Fibroblast of skin of right quadriceps (primary cell): ENCODE data around the gene LAMB4.
A peak's percentile ranks its signal among the peaks of the same experiment; 100 is the strongest.

Experiments used
- DNase-seq: peaks from one replicate; pipeline ENCODE4 v3.0.0-alpha.2; 2013

The LAMB4 gene

DNA sequence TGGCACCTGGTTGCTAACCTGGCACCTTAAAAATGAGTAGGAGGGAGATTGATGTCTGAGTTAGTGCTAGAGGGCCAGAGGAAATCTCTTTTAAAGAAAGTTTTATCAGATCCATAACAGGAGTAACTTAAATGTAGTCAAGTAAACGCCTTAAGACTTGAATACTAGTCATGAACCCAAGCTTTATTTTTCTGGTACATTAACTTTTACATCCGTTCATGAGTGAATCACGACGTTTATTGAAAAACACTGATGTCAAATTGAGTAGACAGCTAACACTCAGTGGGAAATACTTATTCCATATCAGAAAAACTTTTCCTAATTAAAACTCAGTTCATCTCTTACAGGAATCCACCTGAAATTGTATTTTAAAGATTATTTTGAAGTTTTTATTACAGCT is 120.3 kb downstream of the LAMB4 start:
- no peak for DNase-seq

DNA sequence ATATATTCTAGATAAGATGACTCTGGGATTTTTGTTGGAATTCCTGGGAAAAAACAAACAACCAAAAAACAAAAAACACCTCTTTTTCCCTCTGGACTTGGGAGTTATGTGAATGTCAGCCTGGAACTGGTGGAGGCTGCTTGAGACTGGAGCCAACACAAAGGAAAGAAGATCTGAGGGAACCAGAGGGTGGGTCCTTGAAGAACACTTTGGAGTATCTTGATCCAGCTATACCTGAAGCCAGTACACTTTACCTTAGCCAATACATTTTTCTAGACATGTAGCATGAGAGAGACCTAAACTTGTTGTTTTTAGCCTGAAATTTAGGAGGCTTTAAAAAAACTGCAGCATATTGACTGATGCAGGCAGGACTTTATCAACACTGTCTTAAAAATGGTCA is 121.3 kb downstream of the LAMB4 start:
- DNase-seq = no peak

DNA sequence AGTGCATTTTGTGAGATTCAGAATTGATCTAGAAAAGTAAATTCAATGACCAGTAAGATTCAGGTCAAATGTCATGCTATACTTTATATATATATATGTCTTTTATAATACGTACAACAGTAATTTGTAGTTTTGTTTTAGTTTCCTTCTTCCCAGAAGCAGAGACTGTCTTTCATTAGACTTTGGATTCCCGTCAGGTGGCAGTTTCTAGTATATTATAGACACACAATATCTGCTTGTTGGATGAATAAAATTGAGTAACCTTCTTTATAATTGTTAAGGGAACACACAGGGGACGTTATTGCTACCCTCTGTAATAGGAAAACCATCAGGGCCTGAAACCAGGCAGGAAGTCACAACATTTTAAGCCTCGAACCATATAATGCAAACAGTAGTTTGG is 121.9 kb downstream of the LAMB4 start:
- no peak for DNase-seq

DNA sequence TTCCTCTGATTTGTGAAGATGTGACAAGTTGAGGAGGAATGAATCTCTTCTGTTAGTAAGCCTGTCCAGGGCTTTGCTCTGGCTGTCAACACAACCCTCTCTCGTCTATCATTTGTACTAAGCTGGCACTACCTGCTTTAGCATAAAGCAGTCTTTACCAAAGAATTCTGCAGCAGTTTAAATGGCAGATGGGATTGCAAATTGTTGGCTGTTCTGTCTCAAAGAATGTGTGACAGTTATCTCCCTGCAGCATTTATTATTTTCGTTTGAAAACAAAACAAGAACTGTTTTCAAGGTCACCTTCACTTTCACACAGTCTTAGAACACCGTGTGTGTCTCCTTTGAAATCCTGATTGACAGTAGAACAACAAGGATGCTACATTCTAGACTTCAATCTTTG is 122.4 kb downstream of the LAMB4 start:
- no peak for DNase-seq

DNA sequence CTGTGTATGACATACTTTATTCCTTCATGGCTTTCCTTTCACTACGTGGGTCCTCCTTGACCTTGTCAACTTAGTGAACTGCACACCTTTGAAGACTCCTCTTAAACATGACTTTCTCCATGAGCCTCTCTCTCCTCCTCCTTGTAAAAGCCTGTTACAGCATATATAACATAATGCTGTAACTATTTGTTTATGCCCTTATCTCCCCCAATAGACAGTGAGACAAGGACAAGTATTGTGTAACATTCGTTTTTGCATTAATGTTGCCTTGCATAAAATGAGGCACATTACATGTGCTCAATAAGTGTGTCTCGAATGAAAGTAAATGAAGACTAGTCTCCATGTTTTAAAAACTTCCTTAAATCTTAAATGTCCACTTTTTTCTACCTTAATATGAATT is 122.9 kb downstream of the LAMB4 start:
- no peak for DNase-seq

DNA sequence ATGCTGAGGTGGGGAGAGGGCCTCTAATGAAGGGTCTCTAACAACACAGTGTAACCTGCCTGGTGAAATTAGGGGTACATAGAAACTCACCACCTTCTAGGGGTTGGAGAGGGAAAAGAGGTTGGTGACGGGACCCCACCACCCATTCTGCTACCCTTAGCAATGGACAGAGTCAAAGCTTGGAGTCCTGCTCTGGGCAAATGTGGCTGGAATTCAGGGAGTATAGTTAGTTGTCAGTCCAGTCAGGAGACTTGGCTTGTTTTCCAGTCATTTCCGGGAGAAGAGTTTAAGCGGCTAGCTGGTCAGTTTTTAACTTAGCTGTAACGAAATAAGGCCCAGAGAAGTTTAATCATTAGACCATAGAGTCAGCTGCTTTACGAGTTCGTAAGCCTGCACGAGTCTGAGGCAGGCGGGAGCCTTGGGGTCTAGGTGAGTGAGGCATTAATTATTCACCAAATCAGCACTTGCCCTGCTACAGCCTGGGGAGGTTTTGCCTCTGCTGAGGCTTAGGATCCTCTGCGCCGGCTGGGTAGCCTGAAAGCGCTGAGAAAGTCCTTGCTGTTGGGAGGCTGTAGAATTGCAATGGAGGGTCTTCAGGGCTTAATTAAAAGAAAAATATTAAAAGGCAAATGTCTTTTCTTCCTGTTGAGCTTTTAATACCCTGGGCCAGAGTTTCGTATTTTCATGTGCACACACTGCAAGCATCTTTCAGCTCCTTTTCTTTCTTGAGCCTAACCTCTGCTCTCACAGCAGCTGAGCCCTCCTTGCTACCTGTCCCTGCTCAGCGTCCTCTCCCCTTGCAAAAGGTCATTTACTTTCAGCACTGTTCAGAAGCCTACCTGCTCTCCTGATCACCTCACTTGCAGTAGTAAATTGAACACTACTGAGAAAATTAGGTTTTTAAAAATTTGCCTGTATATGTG is 125.7 kb downstream of the LAMB4 start:
- DNase-seq = no peak

DNA sequence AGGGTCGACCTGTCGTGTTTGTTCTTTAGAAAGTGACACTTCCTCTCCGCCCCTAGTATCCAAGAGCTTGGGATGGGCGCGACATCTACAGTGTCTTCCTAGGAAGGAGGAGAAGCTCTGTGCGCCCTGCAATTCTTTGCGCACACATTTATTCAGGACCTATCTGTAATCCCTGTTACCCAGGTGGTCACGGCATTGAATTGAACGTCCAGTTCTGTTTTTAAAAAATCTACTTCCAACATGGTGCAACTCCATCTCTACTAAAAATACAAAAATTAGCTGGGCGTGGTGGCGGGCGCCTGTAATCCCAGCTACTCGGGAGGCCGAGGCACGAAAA is 126.6 kb downstream of the LAMB4 start:
- DNase-seq = no peak

DNA sequence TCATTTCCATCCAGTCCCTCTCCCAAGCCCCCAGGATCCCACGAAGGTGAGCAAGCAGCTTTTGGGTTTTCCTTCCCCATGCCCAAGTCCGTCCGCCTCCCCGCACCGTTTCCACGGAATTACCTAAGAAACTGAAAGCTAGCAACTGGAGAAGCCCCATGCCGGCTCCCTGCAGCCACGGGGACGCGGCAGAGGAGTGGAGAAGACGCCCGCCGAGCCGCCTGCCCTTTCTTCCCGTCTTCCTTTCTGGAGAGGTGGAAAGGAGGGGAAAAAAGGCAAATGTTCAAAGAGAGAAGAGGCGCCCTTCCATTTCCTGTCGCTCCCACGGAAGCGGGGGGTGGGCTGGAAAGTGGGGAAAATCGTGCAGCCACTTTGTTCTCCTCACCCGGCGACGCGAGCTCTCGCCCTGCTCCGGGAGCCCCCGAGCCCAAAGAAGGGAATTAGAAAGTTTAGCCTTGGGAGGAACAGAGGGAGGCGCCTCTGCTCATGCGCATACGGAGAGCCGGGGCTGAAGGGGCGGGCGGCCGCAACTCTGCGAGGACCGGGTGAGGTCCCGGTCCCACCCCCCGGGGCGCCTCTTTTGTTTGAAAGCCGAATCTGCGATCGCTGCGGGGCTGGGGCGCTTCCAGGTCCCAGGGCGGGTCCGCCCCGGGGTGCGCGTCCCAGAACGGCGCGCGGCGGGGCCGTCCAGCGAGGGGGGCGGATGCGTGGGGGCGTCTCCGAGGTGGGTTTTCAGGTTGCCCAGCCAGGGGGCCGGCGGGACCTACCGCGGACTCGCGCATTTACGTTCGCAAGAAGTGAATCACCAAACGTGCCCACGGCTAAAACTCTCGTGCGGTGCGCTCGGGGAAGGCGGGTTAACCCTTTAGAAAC is 127.2 kb downstream of the LAMB4 start, which contains the start of gene LAMB1:
TSS of gene LAMB1 (minus strand) at position 436 of the 873 bp plus-strand sequence. CDS start at position 160, 276 bp downstream.
- DNase-seq = peak; percentile 85

DNA sequence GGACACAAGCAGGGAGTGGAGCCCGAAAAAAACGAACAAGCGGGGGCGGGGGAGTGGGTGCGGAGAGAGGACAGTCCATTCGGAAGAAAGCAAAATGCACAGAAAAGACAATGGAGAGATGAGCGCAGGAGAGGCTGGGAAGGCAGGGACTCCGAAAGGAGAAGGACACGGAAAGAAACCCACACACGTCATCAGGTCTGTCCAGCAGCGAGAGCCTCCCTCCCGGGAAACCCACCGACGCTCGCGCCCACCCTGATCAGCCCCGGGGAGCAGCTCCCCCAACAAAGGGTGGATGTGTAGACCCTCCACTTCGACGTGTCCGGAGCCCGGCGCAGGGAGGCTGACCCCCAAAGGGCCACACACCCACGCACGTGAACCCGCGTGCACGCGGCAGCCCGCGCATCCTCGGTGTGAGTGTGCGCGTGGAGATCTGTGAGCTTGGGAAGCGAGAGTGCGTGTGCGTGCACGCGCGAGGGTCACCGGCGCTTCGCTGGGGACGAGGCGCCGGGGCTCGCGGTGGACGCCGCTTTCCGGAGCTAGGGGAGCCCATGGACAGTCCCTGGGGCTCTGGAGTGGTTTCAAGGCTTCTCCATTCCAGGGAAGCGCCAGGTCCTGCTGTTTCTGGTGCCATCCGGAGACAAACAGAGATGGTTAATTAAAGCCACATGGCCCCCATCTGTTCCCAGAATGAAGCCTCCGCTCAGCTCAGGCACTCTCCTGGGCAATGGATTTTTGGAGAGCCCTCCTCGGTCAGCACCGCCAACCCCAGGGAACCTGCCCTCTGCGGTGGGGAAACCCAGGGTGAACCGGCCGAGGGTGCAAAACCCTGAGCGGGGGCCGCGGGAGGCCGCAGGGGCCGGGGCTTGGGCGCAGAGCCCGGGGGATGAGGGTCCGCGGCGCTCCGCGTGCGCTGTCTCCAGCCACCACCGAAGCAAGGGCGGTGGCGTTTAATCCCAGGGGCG is 128.1 kb downstream of the LAMB4 start:
- DNase-seq = peak; percentile 72

DNA sequence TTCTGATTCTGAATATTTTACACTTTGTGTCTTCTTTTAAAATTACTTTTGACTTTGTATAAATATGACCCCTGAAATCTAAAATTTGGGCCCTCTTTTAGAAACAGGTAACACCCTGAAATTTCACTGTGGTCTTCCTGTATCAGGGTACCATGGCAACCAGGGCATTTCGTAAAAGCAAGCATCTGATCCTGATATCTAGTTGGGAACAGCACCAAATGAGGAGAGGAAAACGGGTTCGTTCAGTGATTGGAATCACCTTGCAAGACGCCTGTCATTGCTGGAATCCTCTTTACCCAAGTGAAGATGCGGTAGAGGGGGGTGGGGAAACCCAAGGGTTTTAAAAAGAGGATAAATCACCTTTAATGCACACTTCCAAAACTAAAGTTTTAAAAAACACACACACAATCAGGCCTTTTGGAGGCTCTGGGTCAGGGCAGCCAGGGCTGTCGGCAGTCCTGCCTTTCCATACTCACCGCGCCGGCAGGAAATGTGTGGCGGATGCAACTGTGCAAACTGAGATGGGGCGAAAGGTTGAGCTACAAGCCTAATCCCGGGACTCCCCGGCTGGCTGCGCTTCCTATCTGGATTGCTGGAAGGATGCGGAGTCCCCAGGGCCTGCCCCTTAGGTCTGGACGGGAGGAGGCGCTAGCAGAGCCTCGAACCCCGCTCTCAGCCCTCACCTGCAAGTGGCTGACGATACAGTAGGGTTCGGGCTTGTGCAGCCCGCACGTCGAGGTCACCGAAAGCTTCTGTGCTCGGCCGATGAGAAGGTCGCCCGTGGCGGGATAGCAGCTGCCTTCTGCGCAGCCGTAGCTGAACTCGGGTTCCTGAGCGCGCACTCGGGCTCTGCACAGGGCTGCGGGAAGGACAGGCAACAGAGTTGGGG is 129.0 kb downstream of the LAMB4 start:
- peak; percentile 55 for DNase-seq

DNA sequence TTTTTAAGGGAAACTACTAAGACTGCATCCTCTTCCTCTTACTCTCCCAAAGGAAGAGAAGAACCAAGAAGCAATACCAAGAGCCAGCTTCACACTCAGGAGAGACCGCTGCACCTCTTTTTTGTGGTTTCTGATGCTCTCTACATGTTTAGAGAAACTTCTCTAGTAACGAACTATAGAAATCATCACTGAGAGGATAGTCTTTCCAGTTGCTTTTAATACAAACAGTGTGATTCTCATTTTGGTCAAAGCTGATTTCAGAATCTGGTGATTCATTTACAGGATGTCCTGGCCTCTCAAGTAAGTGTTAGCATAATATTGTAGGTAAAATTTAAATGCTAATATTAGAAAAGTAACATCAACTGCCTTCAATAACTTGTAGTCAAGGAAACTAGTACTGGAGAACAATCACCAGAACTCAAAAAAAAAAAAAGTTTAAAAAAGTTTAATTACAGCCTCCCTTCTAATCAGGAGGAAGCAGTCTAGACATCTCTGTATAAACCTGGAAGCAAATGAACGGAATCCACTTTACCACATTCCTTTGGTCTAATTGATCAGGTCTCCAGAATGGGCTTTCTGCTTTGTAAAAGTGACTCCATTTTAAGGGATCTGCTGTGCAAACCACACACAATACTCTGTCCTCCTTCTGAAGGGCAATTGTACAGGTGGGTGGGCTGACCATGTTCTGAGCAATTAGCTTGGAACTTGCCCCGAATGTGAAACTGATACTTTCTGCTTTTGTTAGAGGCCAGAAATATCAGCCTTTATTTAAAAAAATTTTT is 130.2 kb downstream of the LAMB4 start:
- DNase-seq = peak; percentile 58

DNA sequence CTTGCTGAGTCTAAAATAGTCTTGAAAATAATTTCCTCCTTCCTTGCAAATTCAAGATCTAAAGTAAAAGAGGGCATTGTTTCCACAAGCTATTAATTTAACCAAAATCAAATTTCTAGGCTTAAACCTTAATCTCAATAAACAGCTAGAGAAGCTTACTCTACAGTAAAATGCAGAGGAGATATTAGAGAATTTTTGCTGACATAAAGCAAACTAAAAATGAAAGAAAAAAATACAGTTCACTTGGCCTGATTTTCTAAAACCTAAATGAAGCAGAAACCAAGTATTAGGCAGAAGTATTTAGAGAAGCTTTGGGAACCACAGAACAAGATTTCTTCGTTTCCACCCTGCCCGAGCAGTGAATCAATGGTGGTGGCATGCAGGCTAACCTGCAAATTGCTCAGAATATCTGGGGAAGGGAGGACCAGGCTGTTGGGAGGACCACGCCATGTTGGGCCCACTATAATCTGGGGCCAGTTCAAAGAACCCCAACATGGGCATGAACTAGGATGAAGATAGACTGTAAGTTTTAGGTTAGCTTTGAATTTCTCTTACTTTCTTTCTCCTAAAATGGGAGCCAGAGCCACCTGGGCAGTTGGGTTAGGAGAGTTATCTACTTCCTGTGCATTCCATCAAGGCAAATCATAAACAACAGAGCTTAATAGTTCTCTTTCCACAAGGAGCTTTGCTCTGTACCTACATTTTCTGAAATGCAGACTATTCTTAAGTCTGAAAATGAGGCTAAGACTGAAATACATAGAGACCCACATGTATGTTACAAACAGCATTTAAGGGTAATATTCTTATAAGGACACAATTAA is 131.3 kb downstream of the LAMB4 start:
- DNase-seq = no peak

DNA sequence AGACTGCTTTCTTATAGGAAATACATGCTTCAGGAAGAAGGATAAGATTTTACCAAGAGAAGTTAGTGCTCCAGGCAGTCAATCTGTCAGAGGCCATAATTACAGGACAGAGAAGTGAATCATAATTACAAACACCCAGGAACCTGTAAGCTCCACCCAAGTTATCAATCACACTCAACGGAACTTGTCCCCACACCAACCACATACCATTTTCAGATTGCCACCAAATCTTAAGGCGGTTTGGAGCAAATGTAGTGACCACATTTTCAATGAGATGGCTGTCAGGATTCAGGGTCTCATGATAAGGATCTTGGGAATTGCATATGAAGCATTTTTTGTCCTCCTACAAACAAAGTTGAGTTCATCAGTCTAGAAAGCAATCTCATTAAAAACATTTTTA is 132.0 kb downstream of the LAMB4 start:
- peak; percentile 52 for DNase-seq

DNA sequence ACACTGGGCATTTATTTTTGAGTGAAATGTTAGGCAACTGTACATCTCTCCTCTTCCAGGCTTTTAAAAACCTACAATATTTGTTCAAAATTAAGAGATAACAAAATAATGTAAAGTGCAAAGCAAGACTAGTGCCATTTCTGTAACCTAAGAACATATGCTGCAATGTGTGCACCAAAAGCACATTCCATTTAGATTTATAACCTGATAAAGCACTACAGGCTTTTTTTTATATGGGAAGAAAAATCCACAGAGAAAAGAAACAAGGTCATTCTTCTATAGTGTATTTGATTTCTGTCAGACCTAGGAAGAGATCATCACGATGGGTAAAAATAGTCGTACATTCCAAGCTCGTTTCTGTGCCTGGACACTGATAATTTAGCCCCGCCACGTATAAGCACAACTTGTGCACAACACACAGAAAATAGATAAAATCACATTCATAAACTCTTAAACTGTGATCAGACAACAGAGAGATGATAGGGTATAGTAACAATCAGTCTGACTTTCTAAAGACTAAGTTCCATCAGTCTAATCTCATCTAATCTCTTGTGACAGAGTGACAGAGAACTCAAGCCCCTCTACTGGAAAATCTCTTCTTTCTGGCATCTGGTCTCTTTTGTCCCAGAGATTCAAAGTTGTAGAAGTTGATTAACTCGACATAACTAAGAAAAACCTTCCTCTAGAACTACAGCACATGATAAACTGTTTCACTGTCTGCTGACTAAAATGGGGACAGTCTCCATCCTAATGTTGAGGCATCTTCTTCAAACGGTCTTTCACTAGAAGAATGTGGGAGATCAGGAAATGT is 133.9 kb downstream of the LAMB4 start:
- DNase-seq = peak; percentile 74

DNA sequence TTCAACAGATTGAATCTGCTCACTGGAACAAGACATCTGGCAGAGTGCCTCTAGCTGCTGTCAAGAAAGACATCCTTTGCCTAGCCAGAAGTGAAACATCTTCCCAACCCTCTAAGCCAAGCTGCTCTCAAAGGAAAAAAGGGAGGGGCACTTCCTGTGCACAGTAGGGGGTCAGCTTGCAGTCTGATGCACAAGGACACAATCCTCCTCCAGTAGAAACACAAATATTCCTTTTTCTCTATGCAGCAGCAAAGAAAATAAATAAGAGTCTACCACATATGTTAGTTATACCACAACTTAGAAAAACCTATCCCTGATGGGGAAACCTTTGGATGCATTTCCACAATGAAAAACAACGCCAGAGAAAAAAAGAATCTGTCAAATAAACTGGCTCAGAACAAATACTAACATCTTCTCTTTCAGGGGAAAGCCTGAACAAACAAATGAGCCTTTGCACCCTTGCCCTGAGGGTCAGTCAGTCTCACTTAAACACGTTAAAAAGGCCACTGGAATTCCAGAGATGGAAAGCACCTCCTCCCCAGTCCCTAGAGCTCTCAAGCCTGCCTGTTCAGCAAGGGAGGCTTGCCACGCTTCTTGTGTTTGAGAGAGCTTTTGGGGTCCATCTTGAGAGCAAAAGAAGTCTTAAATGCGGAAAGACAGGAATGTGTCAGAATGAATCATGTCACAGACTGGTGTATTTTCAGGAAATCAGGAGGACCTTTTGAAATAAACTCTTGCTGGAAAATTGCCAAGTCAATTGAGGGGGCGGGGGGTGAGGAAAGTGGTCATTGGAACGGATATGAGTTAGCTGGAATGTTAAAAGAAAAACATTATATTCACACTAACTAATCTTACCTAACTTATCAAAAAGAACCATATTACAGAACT is 134.7 kb downstream of the LAMB4 start:
- DNase-seq = peak; percentile 93

DNA sequence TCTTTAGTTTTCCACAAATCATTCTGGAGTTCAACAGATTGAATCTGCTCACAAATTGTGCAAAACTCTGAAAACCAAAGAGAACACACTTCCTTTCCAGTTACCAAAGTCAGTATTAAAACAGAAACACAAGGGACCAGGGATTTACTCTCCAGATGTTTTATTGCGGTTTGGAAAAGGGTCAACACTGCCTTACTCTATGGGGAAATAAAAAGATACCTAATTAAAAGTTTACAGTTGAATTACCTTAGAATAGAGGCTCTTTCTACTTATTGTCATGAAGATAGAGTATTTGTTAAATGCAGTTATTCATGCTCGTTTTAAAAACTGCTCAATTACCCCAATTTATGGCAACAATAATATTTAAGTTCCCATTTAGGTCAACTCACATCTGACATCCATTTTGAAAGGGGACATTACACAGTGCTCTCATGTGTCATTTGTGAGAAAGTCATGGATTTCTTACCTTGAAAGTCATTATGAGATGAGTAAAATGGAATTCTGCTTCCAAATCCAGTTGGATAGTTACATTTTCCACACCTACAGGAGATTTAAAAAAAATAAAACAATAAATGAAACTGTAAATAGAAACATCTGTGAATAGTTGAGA is 135.6 kb downstream of the LAMB4 start:
- DNase-seq = no peak

DNA sequence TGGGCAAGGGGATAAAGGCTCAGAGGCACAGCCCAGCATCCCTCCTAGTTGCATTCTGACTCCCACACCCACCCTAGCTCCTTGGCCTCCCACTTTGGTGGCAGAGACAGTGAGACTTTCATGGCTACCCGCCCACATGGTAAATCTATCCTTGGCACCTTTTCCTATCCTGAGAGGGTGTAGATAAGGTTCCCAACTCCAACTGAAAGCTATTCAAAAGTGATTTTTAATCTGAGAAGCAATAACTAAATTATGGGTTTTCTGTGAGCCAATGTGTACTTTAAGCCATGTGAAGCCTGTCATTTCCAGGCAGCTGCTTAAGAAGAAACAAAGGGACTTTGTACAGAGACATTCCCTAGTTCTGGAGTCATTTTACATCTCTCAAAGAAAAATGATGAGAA is 136.3 kb downstream of the LAMB4 start:
- DNase-seq = no peak
